SJSA1 (cell line): ENCODE measurements around the gene CENPF. TPM values are rescaled to one million over a fixed set of nuclear protein-coding genes. Genes with fewer than 3 reads are reported as not detected.
A peak's percentile ranks its signal among the peaks of the same experiment; 100 is the strongest.
"Not testable (repeated sequence)": the region's sequence is repeated elsewhere in the genome, so short reads cannot be mapped to it uniquely, and the experiment has no call there.

Experiments
- DNase-seq, 2 experiments: peaks; one replicate each; pipeline ENCODE4 v3.0.0-alpha.2; 2015 to 2020; ENCODE audit warnings: low spot score in 2 of 2, low read depth in 1 of 2
- H3K27ac ChIP-seq: fragments of 250-450 bp; sonication (Bioruptor Pico); 2 replicates; pipeline ENCODE4 v1.5.1; 2020; ENCODE audit warnings: mild to moderate bottlenecking, moderate library complexity
- H3K27me3 ChIP-seq: fragments of 250-450 bp; sonication (Bioruptor Pico); replicated peaks from 2 replicates; pipeline ENCODE4 v1.5.1; 2020; ENCODE audit warnings: mild to moderate bottlenecking, moderate library complexity
- H3K36me3 ChIP-seq: fragments of 250-450 bp; sonication (Bioruptor Pico); 2 replicates; pipeline ENCODE4 v1.5.1; 2020; ENCODE audit warnings: mild to moderate bottlenecking
- H3K4me1 ChIP-seq: fragments of 250-450 bp; sonication (Bioruptor Pico); replicated peaks from 2 replicates; pipeline ENCODE4 v1.6.1; 2021; ENCODE audit warnings: mild to moderate bottlenecking
- H3K4me3 ChIP-seq: fragments of 250-450 bp; sonication (Bioruptor Pico); 2 replicates; pipeline ENCODE4 v1.5.1; 2020; ENCODE audit warnings: mild to moderate bottlenecking
- H3K9me3 ChIP-seq: fragments of 250-450 bp; sonication (Bioruptor Pico); replicated peaks from 2 replicates; pipeline ENCODE4 v1.5.1; 2020; ENCODE audit warnings: mild to moderate bottlenecking
- total RNA-seq: library from RNA; depleted of rRNA; stranded (reverse); fragments of >200 nt; shearing (Covaris generic); gene quantifications from 2 replicates; pipeline ENCODE4 v1.2.3, GENCODE V29; 2014

Gene CENPF
- total RNA-seq, 1 experiment from 2014 or later, result 182 TPM

- DNase-seq, result no peak
- H3K9me3 ChIP-seq, result peaks cover 14% of the 10 kb centered on the region
These were observed 29.3 kb upstream of the CENPF start for GRCh38 chr1:214573386-214574318.

GRCh38 chr1:214574598-214575411 is 28.2 kb upstream of the CENPF start:
- Histone ChIP-seq H3K4me3 (no peak overlapping the region), H3K36me3 (no peaks in the 10 kb centered on the region), H3K27ac (no peak overlapping the region), H3K9me3 (peaks cover 14% of the 10 kb centered on the region), H3K4me1 (peaks cover 14% of the 10 kb centered on the region), H3K27me3 (no peaks in the 10 kb centered on the region)
- no peak for DNase-seq

More at GRCh38 chr1:214573386-214574318, 29.3 kb upstream of the CENPF start:
- Histone ChIP-seq H3K27ac (no peak overlapping the region), H3K36me3 (no peaks in the 10 kb centered on the region), H3K27me3 (no peaks in the 10 kb centered on the region), H3K4me1 (peaks cover 26% of the 10 kb centered on the region), H3K4me3 (no peak overlapping the region)

- not testable (repeated sequence) for H3K27me3 ChIP-seq, H3K4me3 ChIP-seq, H3K4me1 ChIP-seq, H3K36me3 ChIP-seq, DNase-seq, H3K27ac ChIP-seq
- H3K9me3 ChIP-seq, result peaks cover 14% of the 10 kb centered on the region
These were observed 26.9 kb upstream of the CENPF start for GRCh38 chr1:214576120-214576519.

- DNase-seq, result no peak
- Histone ChIP-seq H3K4me1 (peaks cover 11% of the 10 kb centered on the region), H3K27me3 (no peaks in the 10 kb centered on the region), H3K9me3 (peaks cover 14% of the 10 kb centered on the region), H3K4me3 (no peak overlapping the region), H3K36me3 (no peaks in the 10 kb centered on the region), H3K27ac (no peak overlapping the region)
These were observed 23.8 kb upstream of the CENPF start for GRCh38 chr1:214579183-214579582.

GRCh38 chr1:214581785-214582184 is 21.2 kb upstream of the CENPF start:
- Histone ChIP-seq H3K4me1 (peaks cover 15% of the 10 kb centered on the region), H3K27me3 (no peaks in the 10 kb centered on the region), H3K36me3 (no peaks in the 10 kb centered on the region), H3K9me3 (peaks cover 3% of the 10 kb centered on the region), H3K27ac (no peak overlapping the region), H3K4me3 (no peak overlapping the region)
- peak; percentile 44 to 65 for DNase-seq

GRCh38 chr1:214582289-214582891 is 20.6 kb upstream of the CENPF start:
- Histone ChIP-seq H3K36me3 (no peaks in the 10 kb centered on the region), H3K27ac (no peak overlapping the region), H3K9me3 (no peaks in the 10 kb centered on the region), H3K4me1 (peaks cover 15% of the 10 kb centered on the region), H3K4me3 (no peak overlapping the region), H3K27me3 (no peaks in the 10 kb centered on the region)
- no peak for DNase-seq

- DNase-seq, result no peak
- H3K4me3 ChIP-seq, result no peak overlapping the region
- no peaks in the 10 kb centered on the region for H3K27me3 ChIP-seq
- H3K27ac ChIP-seq, result no peak overlapping the region
- H3K9me3 ChIP-seq, result no peaks in the 10 kb centered on the region
- no peaks in the 10 kb centered on the region for H3K36me3 ChIP-seq
- H3K4me1 ChIP-seq, result peaks cover 15% of the 10 kb centered on the region
These were observed 19.9 kb upstream of the CENPF start for GRCh38 chr1:214583113-214583512.

GRCh38 chr1:214583824-214584554 is 19.0 kb upstream of the CENPF start:
- Histone ChIP-seq H3K27me3 (no peaks in the 10 kb centered on the region), H3K27ac (no peak overlapping the region), H3K4me1 (peaks cover 15% of the 10 kb centered on the region), H3K4me3 (no peak overlapping the region), H3K36me3 (no peaks in the 10 kb centered on the region), H3K9me3 (no peaks in the 10 kb centered on the region)
- no peak for DNase-seq

GRCh38 chr1:214584805-214585766 is 17.9 kb upstream of the CENPF start:
- Histone ChIP-seq H3K36me3 (no peaks in the 10 kb centered on the region), H3K9me3 (no peaks in the 10 kb centered on the region), H3K4me3 (no peak overlapping the region), H3K27ac (no peak overlapping the region), H3K4me1 (peaks cover 15% of the 10 kb centered on the region), H3K27me3 (no peaks in the 10 kb centered on the region)
- DNase-seq, result peak in 1 of 2 experiments; percentile 52

- DNase-seq, result no peak
- Histone ChIP-seq H3K9me3 (no peaks in the 10 kb centered on the region), H3K4me3 (no peak overlapping the region), H3K27me3 (no peaks in the 10 kb centered on the region), H3K27ac (no peak overlapping the region), H3K36me3 (no peaks in the 10 kb centered on the region), H3K4me1 (peaks cover 11% of the 10 kb centered on the region)
These were observed 16.4 kb upstream of the CENPF start for GRCh38 chr1:214586621-214587020.

- peaks cover 6% of the 10 kb centered on the region for H3K4me1 ChIP-seq
- H3K27me3 ChIP-seq, result no peaks in the 10 kb centered on the region
- no peaks in the 10 kb centered on the region for H3K9me3 ChIP-seq
- H3K27ac ChIP-seq, result no peak overlapping the region
- H3K36me3 ChIP-seq, result no peaks in the 10 kb centered on the region
- DNase-seq, result no peak
- H3K4me3 ChIP-seq, result no peak overlapping the region
These were observed 15.8 kb upstream of the CENPF start for GRCh38 chr1:214587165-214587564.

- H3K36me3 ChIP-seq, result no peaks in the 10 kb centered on the region
- H3K9me3 ChIP-seq, result no peaks in the 10 kb centered on the region
- no peaks in the 10 kb centered on the region for H3K27me3 ChIP-seq
- peaks cover 4% of the 10 kb centered on the region; the same call in 1 of the 2 replicates for H3K4me1 ChIP-seq
- DNase-seq, result no peak
- H3K27ac ChIP-seq, result no peak overlapping the region
- no peak overlapping the region for H3K4me3 ChIP-seq
These were observed 13.9 kb upstream of the CENPF start for GRCh38 chr1:214588963-214589597.
